G401.6 (cell line): Measurements from ENCODE around the gene FILIP1.

ENCODE experiments used
- FAIRE-seq: peaks from 2 replicates; lab custom pipeline; 2012; peaks lifted over from hg19 to GRCh38; lab: Jason Lieb, UNC

Gene FILIP1

DNA sequence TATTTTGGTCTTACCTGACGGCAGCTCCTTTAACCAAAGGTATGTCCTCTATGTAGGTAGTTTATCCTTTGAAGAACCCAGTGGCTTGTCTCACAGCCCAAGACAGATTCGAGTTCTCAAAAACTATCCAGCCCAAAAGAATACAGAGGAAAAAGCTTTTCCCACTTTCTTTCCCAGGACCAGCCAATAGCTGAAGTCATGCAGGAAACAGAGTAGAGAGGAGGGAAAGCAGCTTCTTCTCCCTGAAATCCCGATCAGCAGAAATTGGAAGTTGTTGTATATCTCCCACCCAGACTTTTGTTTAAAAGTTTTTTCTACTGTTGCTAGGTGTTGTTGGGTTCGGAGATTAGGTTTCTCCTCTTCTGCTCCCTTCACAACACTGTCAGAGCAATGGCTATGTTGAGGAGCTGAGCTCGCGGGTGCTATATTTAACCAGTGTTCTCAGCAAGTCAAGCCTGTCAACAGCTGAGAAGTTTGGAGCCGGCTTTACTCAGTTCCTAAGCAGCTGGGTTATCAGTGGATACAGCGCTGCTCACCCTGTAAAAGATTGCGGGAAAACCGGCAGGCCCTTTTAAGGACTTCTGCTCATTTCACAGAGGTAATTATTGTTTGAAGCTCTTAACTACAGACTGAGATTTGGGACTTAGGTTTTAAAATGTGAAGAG is at the start of gene FILIP1:
Gene FILIP1 (minus strand): TSS at position 401 of the 665 bp plus-strand sequence. CDS start 78,828 bp downstream, outside the sequence.
- no peak for FAIRE-seq

- no peak for FAIRE-seq
Observed at GRCh38 chr6:75543311-75543710, 49.7 kb upstream of the FILIP1 start.

DNA sequence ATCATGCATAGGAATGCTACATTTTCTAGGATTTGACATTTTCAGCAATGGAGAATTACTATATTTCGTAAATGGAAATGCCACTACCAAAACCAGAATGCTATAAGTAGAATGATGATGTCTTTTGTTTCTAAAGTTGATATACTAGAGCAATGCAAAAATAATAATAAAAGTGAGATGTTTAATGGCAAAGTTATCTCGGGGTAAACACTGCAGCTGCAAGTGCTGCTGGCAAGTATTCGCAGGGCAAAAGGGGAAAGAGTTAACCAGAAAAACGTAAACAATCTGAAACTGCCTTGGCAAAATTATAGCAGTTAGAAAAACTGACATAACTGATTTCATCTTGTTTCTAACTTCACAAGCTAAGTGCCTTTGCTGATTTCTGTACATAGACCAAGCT is 45.5 kb upstream of the FILIP1 start:
- no peak for FAIRE-seq

DNA sequence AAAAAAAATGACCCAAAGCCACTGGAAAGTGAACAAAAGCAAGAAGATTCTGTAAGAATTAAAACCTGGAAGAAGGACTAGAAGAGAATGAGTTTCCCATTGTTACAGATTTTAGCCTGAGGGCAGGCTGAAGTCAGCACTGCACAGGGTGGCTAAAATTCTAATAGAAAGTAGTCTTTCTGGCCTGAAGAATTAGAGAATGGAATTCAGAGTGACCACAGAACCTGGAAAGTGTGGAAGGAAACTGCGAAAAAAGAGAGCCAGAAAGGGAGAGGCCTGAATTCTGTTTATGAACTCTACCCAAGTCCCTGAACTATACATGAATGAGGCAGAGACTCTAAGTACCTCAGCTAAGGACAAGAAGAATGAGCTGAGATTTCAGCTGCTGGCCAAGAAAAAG is 38.9 kb upstream of the FILIP1 start:
- FAIRE-seq, result no peak

GRCh38 chr6:75531174-75531573 is 37.6 kb upstream of the FILIP1 start:
- no peak for FAIRE-seq

DNA sequence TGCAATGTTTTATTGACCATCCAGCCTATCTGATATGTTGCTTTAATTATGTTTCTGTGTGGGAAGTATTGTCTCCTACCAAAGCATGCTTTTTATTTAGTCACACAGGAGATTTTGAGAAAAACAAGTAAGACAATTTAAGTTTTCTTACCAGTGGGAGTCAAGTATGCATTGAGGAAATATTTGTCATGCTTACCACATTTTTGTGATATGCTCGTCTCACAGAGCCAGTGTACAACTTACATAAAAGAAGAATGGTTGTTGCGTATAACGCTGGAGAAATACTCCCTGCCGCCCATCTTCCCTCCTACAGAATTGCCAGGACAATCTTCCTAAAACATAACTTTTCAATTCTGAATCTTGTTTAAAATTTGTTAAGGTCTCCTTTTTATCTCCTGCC is 37.1 kb upstream of the FILIP1 start:
- no peak for FAIRE-seq

DNA sequence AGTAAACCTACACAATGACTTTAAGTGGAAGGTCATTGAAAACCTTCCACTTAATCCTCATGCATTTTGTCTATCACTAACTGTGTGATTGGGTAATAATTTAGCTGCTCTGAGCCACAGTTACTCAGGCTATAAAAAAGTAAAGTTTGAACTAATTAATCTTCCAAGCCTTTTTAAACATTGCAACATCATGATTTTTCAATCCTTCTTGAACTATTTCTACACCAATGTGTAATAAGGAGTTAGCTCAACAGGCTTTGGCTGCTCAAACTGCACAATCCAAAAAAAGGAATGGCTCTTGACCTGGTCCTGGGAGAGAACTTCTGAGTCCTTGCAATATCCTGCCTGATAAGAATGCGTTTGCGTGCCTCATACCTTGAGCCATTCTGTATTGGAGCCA is 34.8 kb upstream of the FILIP1 start:
- no peak for FAIRE-seq

DNA sequence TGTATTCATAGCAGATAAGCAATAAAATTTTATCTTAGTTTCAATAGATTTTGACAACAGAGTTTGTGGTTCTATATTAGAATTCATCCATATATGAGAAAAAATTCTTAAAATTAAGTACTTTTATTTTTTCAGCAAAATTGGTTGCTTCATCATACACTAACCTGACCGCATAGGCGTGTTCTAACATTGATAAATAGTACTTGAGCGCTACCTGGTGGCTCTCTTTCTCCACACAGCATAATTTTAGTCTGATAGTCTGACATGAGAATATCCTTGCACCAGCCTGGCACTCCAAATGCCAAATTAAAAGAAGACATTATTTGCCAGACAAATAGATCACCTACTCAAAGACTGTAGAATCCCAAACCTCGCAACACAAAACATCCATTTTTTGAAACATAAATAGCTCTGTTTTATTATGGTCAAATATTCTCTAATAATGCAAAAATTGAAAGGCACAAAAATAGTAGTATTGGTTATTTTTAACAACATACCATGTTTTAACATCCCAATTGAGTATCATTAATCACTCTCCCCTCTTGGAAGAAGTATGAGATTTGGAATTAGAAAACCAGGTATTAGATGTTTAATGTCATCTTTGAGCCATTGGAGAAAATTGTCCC is 33.0 kb upstream of the FILIP1 start:
- peak; percentile 94 for FAIRE-seq

DNA sequence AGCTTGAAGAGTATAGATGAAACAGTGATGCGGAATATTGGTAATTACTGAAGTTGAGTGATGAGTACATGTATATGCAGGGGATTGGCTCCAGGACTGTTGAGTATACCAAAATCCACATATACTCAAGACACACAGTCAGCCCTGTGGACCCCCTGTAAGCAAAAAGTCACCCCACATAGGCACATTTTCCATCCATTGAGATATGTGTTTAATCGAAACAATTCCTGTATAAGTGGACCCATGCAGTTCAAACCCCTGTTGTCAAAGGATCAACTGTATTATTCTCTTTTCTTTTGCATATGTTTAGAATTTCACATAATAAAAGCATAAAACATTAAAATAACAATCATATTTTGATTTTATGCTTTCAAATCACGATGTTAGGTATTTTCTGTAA is 32.1 kb upstream of the FILIP1 start:
- no peak for FAIRE-seq

- FAIRE-seq, result no peak
Observed at GRCh38 chr6:75524322-75524972, 30.8 kb upstream of the FILIP1 start.

- FAIRE-seq, result no peak
Observed at GRCh38 chr6:75516757-75517156, 23.2 kb upstream of the FILIP1 start.

GRCh38 chr6:75512591-75512990 is 19.0 kb upstream of the FILIP1 start:
- no peak for FAIRE-seq

GRCh38 chr6:75505424-75505823 is 11.8 kb upstream of the FILIP1 start:
- FAIRE-seq, result no peak

DNA sequence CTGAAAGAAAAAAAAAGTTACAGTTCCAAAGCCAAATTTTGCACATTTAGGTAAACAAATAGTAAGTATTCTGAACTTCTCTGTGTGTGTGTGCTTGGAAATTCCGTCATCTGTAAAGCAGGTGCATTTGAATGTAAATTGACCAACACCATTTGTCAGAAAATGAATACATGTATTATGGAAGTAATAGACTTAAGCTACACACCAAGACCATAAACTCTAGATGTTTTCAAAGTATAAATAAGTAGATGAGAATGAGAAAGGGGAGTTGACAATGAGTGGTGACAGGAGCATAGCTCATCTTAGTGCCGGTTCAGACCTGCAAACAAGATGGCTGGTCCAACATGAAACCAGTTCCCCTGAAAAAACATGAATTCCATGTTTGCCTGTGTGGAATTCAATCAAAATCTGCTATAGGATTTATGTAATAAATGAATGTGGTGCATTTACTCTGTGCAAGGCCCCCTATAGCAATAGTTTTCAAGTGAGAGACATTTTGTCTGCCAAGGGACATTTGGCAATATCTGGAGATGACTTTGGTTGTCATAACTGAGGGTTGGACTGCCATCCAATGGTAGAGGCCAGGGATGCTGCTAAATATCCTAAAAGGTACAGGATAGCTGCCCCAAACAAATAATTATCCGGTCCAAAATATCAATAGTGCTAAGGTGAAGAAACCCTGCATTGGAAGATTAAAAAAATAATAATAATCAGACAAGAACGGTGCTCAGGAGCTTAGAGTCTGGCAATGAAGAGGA is 11.0 kb upstream of the FILIP1 start:
- FAIRE-seq, result no peak

DNA sequence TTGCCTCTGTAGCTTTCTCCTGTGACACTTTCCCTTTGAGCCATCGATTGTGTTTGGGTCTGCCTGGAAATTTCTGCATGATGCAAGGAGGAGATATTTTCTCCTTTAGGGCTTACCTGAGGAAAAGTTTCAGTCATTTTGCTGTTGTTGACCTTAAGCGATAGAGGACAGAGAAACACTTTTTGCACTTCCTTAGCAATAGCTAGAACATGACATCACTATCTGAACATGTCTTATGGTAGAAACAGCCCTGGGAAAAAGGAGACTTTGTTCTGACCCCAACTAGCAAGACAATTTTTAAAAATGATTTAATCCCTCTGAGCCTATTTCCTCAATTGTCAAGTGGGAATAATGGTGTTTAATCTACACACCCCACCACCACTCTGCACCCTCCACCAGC is 9.7 kb upstream of the FILIP1 start:
- FAIRE-seq, result no peak

GRCh38 chr6:75502884-75503283 is 9.3 kb upstream of the FILIP1 start:
- no peak for FAIRE-seq

GRCh38 chr6:75501756-75502155 is 8.2 kb upstream of the FILIP1 start:
- no peak for FAIRE-seq

- no peak for FAIRE-seq
Observed at GRCh38 chr6:75499640-75500039, 6.0 kb upstream of the FILIP1 start.

- FAIRE-seq, result no peak
Observed at GRCh38 chr6:75498862-75499261, 5.3 kb upstream of the FILIP1 start.

GRCh38 chr6:75497994-75498393 is 4.4 kb upstream of the FILIP1 start:
- no peak for FAIRE-seq

DNA sequence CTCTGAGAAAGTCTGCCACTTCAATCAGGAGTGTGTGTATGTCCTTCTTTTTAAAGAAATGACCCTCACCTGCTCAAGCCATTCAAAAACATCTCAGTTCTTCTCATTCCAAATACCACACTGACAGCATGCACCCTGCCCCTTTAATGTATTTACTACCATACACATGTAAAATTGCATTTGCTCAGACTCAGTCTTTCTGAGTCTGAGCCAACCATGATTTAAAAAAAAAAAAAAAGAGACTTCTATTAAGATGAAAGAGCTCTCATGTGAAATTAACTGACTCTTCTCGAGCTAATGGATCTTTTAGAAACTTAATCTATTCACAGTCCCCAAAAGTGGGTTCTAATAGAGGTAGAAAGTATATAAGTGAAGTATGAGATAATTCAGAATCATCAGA is 1.4 kb upstream of the FILIP1 start:
- no peak for FAIRE-seq

GRCh38 chr6:75494290-75494689 is 690 bp upstream of the FILIP1 start:
- FAIRE-seq, result no peak
